SK-N-SH (cell line): Measurements from ENCODE around the gene TSPAN6. TPM values are rescaled to one million over a fixed set of nuclear protein-coding genes. Genes with fewer than 3 reads are reported as not detected.

Experiments used
- ELF1 ChIP-seq: IDR thresholded peaks from 2 replicates; pipeline ENCODE4 v1.4.0; 2012
- FOSL2 ChIP-seq: IDR thresholded peaks from 2 replicates; pipeline ENCODE4 v1.4.0; 2012; ENCODE audit warnings: low read depth, mild to moderate bottlenecking, moderate library complexity, borderline replicate concordance
- FOXM1 ChIP-seq: IDR thresholded peaks from 2 replicates; pipeline ENCODE4 v1.4.0; 2012; ENCODE audit warnings: low read depth, mild to moderate bottlenecking
- GATA2 ChIP-seq: sonication (generic); formaldehyde crosslinking; IDR thresholded peaks from 2 replicates; pipeline ENCODE4 v1.5.0; 2020; ENCODE audit warnings: mild to moderate bottlenecking, missing genetic modification reagents
- IRF3 ChIP-seq: fragments of 150-350 bp; IDR thresholded peaks from 2 replicates; pipeline ENCODE4 v1.6.1; 2016; ENCODE audit warnings: mild to moderate bottlenecking, low read depth, low read length
- MAX ChIP-seq: IDR thresholded peaks from 2 replicates; pipeline ENCODE4 v1.4.0; 2012; ENCODE audit warnings: low read depth
- MXI1 ChIP-seq: IDR thresholded peaks from 2 replicates; pipeline ENCODE4 v1.6.1; 2012; ENCODE audit warnings: mild to moderate bottlenecking, low read depth, low read length, improper control_type of control experiment
- NFIC ChIP-seq: IDR thresholded peaks from 2 replicates; pipeline ENCODE4 v1.4.0; 2012; ENCODE audit warnings: borderline replicate concordance
- NRF1 ChIP-seq: IDR thresholded peaks from 2 replicates; pipeline ENCODE4 v1.6.1; 2012; ENCODE audit warnings: low read depth, mild to moderate bottlenecking, low read length
- RAD21 ChIP-seq: IDR thresholded peaks from 2 replicates; pipeline ENCODE4 v1.6.1; 2012; ENCODE audit warnings: mild to moderate bottlenecking, low read length
- REST ChIP-seq: IDR thresholded peaks from 2 replicates; pipeline ENCODE4 v1.6.1; 2012; ENCODE audit warnings: mild to moderate bottlenecking, low read depth, low read length, moderate library complexity
- RFX5 ChIP-seq: IDR thresholded peaks from 2 replicates; pipeline ENCODE4 v1.6.1; 2012; ENCODE audit warnings: mild to moderate bottlenecking, improper control_type of control experiment, low read length
- ZBTB33 ChIP-seq: IDR thresholded peaks from 2 replicates; pipeline ENCODE4 v1.4.0; 2012; ENCODE audit warnings: low read depth, borderline replicate concordance
- polyA plus RNA-seq, 3 experiments: library from polyadenylated mRNA; depleted of rRNA; stranded (reverse); fragments of >200 nt; gene quantifications; 2 replicates each; pipeline ENCODE4 v1.2.3, GENCODE V29; 2012

TSPAN6 gene
- polyA plus RNA-seq, 1 of the 3 experiments (the other 2 are of a cell fraction) = 20.9 TPM

GRCh38 chrX:100643956-100644860, 7.6 kb upstream of the TSPAN6 start, which contains the start of gene SRPX2 (continued):
- TF ChIP-seq NRF1 (no peak), RFX5 (no peak), GATA2 (CRISPR knock-in tag) (no peak), FOXM1 (no peak), FOSL2 (peak; percentile 88; the same call in 1 of the 2 replicates), NFIC (peak; percentile 10; the same call in 1 of the 2 replicates), REST (no peak), ELF1 (no peak), RAD21 (no peak), MXI1 (no peak), IRF3 (no peak), ZBTB33 (no peak), MAX (no peak)
- TF ChIP-seq, all 33 proteins: peak for 6
